ENCODE results near the gene CFAP68.
"Not testable (repeated sequence)": the region's sequence is repeated elsewhere in the genome, so short reads cannot be mapped to it uniquely, and the experiment has no call there.

Gene CFAP68

GRCh38 chr11:111918390-111919256, 39.3 kb downstream of the CFAP68 start, which contains the start of gene C11orf52:
TSS of gene C11orf52 (plus strand) at chr11:111918913. CDS start at chr11:111918973, 60 bp downstream.
- DNase-seq, result no peak

- no peak for DNase-seq
These were observed 41.6 kb downstream of the CFAP68 start for GRCh38 chr11:111920908-111921307.

GRCh38 chr11:111921541-111922230, 42.3 kb downstream of the CFAP68 start:
- no peak for DNase-seq

GRCh38 chr11:111922803-111923202, 43.5 kb downstream of the CFAP68 start:
- DNase-seq, result no peak

GRCh38 chr11:111923351-111923788, 44.0 kb downstream of the CFAP68 start:
- DNase-seq, result no peak

- DNase-seq, result no peak
These were observed 44.6 kb downstream of the CFAP68 start for GRCh38 chr11:111923951-111924350.

- DNase-seq, result no peak
These were observed 46.6 kb downstream of the CFAP68 start for GRCh38 chr11:111925953-111926352.

- DNase-seq, result peak; percentile 94 to 95
These were observed 47.4 kb downstream of the CFAP68 start for GRCh38 chr11:111926505-111927391.

- no peak for DNase-seq
These were observed 51.1 kb downstream of the CFAP68 start for GRCh38 chr11:111930472-111930871.

- no peak for DNase-seq
These were observed 53.2 kb downstream of the CFAP68 start for GRCh38 chr11:111932611-111932950.

- DNase-seq, result not testable (repeated sequence)
These were observed 53.8 kb downstream of the CFAP68 start for GRCh38 chr11:111933176-111933575.

GRCh38 chr11:111933872-111934271, 54.5 kb downstream of the CFAP68 start:
- DNase-seq, result no peak

- DNase-seq, result no peak
These were observed 55.0 kb downstream of the CFAP68 start for GRCh38 chr11:111934306-111934705.
